HG03045 (cell line): ENCODE results near the gene CYP4F11.
"Not testable (repeated sequence)": the region's sequence is repeated elsewhere in the genome, so short reads cannot be mapped to it uniquely, and the experiment has no call there.

Experiments
- ATAC-seq: cut with Tn5 transposase; IDR thresholded peaks from one replicate; pipeline ENCODE4 v1.9.1; 2021; ENCODE audit warnings: mild to moderate bottlenecking, moderate library complexity; ENCODE audit not compliant: unreplicated experiment

The CYP4F11 gene, protein sequence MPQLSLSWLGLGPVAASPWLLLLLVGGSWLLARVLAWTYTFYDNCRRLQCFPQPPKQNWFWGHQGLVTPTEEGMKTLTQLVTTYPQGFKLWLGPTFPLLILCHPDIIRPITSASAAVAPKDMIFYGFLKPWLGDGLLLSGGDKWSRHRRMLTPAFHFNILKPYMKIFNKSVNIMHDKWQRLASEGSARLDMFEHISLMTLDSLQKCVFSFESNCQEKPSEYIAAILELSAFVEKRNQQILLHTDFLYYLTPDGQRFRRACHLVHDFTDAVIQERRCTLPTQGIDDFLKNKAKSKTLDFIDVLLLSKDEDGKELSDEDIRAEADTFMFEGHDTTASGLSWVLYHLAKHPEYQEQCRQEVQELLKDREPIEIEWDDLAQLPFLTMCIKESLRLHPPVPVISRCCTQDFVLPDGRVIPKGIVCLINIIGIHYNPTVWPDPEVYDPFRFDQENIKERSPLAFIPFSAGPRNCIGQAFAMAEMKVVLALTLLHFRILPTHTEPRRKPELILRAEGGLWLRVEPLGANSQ

DNA sequence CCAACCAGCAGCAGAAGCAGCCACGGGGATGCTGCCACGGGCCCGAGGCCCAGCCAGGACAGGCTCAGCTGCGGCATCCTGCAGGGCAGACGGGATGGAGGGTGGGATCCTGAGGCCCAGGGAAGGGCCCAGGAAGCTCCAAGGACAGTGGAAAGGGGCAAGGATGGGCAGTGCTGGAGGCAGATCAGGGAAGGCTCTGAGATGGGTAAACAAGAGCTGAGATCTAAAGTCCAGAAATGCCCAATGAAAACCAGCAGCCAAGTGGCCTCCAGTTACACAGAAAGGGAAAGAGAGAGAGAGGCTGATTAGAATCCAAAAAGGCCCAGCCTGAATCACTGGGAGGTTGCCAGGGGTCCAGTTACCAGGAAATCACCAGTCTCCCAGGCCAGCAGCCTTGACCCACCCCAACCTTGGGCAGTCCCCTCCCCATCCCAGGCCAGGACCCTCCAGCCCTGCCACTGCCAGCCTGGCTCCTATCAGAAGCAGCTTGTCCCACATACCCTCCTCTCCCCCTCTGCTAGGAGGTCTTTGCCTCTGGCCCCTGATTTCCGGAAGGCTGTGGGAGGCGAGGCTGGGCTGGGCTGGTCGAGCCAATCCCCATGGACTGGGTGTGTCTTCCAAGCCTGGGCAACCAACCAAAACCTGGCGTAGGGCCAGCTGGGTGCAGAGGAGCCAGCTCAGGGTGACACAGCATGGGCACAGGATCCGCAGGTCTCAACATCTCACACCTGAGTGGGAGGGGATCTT lies at the start of gene CYP4F11:
Gene CYP4F11 (minus strand): TSS at position 198 of the 747 bp plus-strand sequence. CDS start 121 bp downstream, at position 77.
- ATAC-seq, result no peak

DNA sequence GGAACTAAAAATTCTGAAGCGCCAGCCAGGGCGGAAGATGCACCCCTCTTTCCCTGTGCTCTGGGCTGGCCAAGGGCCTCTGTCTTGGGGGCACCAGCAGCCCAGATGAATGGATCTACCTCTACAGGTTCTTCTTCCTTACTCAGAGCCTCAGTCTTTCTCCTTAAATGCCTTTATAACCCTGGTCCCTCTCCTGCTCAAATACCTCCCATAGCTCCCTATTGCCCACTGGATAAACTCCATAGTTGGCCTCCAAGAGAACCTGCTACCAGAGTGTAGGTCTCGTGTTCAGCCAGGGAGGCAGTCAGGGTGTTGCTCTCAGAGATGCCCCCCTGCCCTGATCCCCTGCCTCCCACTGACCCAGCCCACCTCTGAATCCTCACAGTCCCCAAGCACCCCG lies 45.0 kb upstream of the CYP4F11 start:
- ATAC-seq, result no peak

DNA sequence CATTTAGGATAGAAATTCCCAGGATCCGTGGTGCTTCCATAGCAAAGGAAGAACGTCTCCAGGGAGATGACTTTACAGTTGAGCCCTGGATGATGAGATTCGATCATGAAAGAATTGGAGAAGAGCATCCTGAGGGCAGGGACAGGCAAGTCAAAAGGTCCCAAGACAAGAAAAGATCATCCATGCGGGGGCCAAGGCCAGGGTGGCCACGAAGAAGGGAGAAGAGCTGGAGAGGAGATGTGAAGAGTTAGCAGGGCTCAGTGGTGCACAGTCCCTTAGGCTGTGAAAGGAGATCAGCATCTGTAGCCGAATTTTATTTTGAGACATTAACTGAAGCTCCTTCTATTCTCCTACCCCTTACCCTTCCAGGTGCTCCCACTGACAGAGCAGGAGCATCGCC lies 43.4 kb upstream of the CYP4F11 start:
- ATAC-seq, result no peak

DNA sequence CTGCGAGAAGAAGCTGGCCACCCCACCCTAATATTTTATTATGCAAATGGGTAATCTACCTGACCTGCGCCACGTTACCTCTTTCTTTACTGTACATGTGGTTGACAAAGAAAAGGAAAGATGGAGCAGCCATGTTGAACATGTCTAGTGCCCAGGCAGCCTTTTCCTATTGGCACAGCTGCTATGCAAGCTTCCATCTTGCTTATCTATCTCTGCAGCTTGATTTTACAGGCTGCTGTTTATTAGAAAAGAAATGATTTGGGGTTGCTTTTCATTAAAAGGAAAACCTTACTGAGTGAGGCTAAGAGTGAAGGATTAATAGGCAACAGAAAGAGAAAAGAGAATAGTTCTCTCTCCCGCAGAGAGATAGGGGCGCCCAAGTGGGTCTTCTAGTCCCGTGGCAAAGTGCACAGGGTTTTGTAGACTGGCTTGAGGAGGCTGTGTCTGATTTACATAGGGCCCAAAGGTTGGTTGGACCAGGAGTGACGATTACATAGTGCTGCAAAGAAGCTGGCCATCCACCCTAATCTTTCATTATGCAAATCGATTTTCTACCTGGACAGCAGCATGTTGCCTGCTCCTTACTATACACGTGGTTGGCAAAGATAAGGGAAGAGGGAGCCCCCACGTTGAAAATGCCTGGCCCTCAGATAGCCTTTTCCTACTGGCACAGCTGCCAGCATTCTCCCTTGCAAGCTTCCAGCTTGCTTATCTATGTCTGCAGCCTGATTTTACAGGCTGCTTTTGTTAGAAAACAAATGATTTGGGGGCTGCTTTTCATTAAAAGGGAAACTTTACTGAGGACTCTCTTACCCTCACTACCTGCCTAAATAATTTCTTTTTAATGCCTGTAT lies 42.7 kb upstream of the CYP4F11 start:
- no peak for ATAC-seq

DNA sequence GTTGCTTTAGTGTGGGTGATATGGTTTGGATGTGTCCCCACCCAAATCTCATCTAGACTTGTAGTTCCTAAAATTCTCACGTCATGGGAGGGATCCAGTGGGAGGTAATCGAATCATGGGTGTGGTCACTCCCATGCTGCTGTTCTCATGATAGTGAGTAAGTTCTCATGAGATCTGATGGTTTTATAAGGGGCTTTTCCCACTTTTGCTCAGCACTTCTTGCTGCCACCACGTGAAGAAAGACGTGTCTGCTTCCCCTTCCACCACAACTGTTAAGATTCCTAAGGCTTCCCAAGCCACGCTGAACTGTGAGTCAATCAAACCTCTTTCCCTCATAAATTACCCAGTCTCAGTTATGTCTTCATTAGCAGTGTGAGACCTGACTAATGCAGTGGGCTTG lies 40.5 kb upstream of the CYP4F11 start:
- no peak for ATAC-seq

DNA sequence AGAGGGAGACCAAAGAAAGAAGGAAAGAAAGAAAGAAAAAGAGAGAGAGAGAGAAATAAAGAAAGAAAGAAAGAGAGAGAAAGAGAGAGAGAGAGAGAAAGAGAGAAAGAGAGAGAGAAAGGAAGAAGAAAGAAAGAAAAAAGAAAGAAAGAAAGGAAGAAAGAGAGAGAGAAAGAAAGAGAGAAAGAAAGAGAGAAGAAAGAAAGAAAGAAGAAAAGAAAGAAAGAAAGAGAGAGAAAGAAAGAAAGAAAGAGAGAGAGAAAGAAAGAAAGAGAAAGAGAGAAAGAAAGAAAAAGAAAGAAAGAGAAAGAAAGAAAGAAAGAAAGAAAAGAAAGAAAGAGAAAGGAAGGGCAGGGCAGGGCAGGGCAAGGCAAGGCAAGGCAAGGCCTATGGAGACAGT lies 37.7 kb upstream of the CYP4F11 start:
- not testable (repeated sequence) for ATAC-seq

DNA sequence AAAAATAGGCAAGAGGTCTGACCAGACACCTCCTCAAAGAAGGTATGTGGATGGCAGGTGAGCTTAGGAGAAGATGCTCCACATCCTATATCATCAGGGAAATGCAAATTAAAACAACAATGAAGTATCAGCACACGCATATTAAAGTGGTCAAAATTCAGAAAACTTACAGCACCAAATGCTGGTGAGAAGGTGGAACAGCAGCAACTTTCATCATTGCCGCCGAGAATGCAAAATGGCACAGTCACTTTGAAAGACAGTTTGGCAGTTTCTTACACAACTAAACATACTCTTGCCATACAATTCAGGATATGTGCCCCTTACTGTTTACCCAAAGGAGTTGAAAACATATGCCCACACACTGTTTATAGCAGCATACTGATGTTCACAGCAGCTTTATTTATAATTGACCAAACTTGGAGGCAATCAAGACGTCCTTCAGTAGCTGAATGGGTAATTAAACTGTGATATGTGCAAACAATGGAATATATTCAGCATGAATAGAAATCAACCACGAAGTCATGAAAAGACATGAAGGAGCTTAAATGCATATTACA lies 37.0 kb upstream of the CYP4F11 start:
- ATAC-seq, result no peak

DNA sequence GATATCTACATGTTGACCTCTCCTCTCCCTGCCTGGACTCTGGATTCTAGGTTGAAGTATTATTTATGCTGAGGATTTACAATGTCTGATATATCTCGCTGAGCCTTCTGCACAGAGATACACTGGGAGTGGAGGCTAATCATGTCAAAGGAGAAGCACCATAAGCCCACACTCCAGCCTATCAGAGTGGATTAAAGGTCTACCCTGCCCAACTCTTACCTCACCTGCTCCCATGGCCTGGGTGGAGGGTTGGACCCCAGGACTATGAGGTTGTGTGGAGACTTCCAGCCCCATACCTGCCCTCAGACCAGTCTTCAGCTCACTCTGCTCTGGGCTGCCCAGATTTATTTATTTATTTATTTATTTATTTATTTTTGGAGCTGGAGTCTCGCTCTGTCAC lies 29.9 kb upstream of the CYP4F11 start:
- ATAC-seq, result no peak

DNA sequence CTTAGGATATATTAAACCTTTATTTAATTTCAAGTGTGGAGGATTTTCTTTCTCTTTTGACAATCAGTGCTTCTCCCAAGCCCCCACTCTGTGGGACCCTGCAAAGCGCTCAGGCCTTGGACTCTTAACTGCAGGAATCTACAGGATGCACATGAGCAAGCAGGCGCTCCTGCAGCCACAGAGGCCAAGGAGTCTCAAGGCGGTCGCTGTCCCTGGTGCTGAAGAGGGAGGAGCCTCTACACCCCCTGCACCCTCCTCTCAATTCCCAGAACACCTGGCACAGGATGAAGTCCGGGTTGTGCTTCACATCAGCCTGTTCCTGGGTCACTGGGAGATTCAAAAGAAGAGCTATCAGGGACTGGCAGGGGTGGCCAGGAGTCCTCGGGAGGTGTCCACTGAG lies 28.0 kb upstream of the CYP4F11 start:
- ATAC-seq, result no peak

DNA sequence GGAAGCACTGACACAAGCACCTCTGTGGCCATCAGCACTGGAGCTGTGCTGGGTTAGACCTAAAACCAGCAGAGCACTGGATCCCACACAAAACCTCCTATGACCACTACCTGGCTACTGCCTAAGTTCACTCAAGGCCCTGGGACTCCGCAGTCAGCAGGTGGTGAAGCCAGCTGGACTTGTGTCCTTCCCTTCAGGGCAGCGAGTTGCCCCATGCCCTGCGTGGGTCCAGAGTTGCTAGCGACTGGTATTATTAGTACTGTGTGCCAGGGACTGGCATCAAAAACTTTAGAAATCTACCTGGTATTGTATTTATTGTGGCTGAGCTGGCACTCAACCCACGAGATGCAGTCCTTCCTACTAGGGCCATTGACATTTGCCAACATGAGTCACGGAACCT lies 20.5 kb upstream of the CYP4F11 start:
- ATAC-seq, result no peak

DNA sequence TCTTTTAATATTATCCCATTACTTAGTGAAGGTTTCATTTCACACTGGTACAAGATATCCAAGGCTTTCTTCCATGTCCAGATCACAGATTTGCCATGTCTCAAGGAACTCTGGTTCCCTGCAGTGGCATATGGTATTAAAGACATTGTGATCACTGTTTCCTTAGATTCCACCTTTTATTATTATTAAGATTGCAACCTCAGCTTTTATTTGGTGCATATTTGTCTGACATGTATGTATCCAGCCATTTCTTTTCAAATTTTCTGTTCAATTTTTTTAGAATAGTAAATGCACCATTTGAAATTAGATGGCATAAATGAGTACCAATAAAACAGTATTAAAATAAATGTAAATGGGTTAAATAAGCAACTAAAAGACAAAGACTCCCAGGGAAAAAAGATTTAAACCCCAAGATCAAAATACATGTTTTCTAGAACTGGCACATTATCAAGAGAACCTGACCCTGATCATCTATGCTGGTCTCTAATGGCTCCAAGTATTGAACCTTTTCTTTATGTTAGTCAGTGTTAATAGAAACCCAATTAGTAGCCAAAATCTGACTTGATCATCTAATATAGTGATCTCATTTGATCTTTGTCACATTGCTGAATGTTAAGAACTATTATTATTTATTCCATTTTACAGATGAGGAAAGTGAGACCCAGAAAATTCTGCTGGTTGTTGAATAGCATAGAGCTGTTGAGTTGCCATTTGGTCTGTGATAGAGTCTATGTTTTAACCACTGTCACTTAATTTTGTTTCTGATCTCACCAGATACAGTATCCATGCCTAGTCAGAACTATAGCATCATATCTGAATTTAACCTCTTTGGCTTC lies 14.1 kb upstream of the CYP4F11 start, which contains the start of gene OR10H4:
Gene OR10H4 (plus strand): TSS at position 786 of the 836 bp plus-strand sequence. CDS start 0 bp downstream, at position 786.
- ATAC-seq, result no peak

DNA sequence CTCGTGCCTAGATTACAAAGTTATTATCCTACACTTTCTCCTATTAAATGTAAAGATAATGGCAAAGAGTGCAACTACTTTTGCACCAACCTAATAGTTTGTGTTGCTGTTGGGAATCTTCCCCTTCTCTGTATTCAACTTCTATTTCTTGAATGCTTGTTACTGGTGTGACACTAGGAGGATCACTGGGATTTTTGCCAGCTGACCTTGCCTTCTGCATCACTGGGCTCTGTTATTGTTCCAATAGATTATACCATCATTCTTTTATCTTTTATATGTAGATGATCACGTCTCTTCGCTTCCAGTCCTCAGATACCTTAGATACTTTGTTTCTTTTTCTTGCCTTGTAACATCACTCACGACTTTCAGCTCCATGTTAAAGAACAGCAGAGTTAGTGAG lies 11.0 kb upstream of the CYP4F11 start:
- ATAC-seq, result no peak

DNA sequence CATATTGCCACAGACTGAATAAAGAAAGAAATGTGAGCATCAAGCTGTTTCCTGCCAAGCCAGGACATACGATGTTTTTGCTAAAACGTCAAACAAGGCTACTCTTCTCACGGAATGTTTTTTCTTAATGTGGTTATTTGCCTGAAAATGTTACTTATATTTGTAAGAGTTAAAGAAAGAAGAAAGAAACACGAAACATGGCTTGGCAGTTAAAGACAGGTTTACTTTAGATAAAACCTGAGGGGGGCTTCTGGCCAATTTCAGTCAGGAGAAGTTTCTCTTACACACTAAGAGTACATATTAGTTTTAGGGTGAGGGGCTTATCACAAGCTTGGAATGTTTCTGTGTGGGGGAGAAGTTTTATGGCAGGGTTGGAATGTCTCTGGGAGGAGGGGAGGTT lies 10.1 kb upstream of the CYP4F11 start:
- ATAC-seq, result no peak

DNA sequence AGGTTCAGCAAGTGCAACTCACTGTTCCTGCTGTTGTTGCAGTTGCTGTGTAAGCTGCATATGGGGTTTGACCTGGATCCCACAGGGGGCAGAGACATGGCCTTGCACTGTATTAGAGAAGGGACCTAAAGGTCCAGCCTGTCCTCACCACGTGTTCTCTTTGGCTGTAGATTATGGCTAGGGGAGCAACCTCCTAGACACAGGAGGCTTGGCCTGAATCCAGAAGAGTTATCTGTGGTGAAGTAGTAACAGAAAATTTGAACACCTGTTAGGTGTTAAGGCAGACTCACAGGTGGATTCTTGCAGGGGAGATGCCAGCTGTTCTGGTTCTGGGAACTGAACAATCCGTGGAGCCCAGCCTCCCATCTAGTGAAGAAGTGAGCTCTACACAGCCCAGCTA lies 3.4 kb upstream of the CYP4F11 start:
- ATAC-seq, result no peak

DNA sequence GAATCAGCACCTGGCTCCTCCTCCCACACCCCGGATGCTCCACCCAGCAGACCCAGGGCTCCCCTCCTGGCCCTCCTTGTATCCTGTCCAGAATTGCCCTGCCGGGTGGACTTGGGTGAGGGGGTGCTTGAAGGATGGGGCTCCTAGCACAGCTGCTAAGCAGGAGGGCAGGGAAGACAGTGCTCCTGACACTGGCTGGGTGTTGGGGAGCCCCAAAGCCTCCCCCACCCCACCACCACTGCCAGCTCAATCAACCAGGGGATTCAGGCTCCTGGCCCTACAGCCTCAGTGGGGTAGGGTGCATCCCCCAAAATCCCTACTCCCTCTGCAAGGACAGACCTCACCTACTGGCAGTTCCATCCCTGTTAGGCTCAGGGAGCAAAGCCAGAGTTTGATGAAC lies 2.6 kb upstream of the CYP4F11 start:
- no peak for ATAC-seq

DNA sequence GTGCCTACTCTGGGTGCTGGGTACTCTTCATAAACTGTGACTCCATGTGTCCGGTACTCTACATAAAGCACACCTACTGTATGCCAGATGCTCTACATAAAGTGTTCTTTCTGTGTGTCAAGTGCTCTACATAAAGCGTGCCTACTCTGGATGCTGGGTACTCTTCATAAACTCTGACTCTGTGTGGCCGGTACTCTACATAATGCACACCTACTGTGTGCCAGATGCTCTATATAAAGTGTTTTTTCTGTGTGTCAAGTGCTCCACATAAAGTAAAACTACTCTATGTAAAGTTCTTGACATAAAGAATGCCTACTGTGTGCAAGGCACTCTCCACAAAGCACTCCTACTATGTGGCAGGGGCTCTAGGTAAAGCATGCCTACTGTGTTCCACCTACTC lies 1.8 kb upstream of the CYP4F11 start:
- no peak for ATAC-seq

DNA sequence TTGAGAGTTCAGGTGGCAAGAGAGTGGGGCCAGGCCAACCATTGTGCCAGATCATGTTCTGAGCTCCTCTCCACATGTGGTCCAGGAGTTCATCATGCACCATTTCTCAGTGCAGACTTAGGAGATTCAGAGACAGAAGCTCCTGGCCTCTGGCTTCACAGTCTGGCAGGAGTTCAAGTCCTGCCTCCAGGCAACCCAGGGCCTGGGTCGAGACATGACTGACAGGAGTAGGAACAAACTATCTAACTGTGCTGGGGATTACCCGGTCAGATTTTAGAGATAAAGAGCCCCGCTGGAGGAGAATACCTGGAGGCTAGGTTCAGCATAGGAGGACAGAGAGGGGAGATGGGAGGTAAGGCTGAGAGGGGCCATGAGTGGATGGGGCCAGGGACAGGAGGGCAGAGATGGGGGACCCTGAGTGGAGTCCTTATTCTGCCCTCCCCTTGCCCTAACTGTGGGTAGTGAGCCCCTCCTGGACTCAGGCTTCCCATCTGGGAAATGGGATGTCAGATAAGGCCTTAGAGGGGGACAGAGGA lies 906 bp upstream of the CYP4F11 start:
- no peak for ATAC-seq

DNA sequence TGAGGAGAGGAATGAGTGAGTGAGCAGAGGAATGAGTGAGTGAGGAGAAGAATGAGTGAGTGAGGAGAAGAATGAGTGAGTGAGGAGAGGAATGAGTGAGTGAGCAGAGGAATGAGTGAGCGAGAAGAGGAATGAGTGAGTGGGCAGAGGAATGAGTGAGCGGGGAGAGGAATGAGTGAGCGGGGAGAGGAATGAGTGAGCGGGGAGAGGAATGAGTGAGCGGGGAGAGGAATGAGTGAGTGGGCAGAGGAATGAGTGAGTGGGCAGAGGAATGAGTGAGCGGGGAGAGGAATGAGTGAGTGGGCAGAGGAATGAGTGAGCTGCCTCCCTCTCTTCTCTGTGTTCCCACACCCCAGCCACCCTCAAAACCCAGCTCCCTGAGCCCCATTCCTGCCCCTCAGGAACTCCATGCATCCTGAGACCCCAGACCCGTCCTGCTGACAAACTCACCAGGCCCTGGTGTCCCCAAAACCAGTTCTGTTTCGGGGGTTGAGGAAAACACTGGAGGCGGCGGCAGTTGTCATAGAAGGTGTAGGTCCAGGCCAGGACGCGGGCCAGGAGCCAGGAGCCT lies 483 bp downstream of the CYP4F11 start:
- not testable (repeated sequence) for ATAC-seq

DNA sequence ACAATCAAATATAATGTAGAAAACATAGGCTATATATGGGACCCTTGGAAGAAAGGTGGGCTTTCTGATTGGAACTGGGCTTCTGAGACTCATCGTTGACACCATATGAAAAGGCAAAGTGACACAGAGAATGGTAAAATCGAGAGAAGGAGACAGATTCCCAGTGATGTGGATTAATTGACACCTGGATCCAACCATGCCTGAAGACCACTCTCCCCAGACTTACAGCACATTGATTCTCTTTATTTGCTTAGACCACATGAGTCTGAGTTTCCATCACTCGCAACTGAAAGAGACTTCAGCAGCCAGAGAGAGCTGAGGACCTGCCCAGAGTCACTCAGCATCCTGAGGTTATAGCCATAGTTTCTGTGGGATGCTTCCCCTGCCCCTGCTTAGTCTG lies 6.0 kb downstream of the CYP4F11 start:
- ATAC-seq, result no peak
